Heart left ventricle (tissue), 16 donors: ENCODE results near the gene ADGRG1. TPM values are rescaled to one million over a fixed set of nuclear protein-coding genes. Genes with fewer than 3 reads are reported as not detected.
A peak's percentile ranks its signal among the peaks of the same experiment; 100 is the strongest.

Experiments used
- ATAC-seq, 4 donors: fragments of 200-7000 bp; cut with Tn5 transposase; one replicate each; pipeline ENCODE4 v1.9.1; 2020 to 2022; ENCODE audit warnings: moderate library complexity in 4 of 4, mild to moderate bottlenecking in 3 of 4, moderate number of reproducible peaks in 1 of 4
- DNase-seq, 5 donors: peaks; one replicate each; pipeline ENCODE4 v3.0.0-alpha.2; 2020
- H3K27ac ChIP-seq, 12 donors: fragments of 200-600 bp; sonication (generic) in 4 of 12; one replicate each; pipeline versions ENCODE4 v1.5.0 to v1.8.0; 2016 to 2022; ENCODE audit warnings: mild to moderate bottlenecking in 2 of 12
- H3K27me3 ChIP-seq, 9 donors: fragments of 200-600 bp; sonication (generic) in 2 of 9; one replicate each; pipeline versions ENCODE4 v1.5.1 to v1.8.0; 2016 to 2022; ENCODE audit warnings: mild to moderate bottlenecking in 3 of 9
- H3K36me3 ChIP-seq, 9 donors: fragments of 200-600 bp; sonication (generic) in 2 of 9; one replicate each; pipeline versions ENCODE4 v1.5.0 to v1.8.0; 2018 to 2022; ENCODE audit warnings: mild to moderate bottlenecking in 2 of 9
- H3K4me1 ChIP-seq, 12 donors: fragments of 200-600 bp; sonication (generic) in 4 of 12; one replicate each; pipeline versions ENCODE4 v1.5.0 to v1.8.0; 2016 to 2022; ENCODE audit warnings: mild to moderate bottlenecking in 3 of 12
- H3K4me3 ChIP-seq, 12 donors: fragments of 200-600 bp; sonication (generic) in 4 of 12; one replicate each; pipeline versions ENCODE4 v1.5.0 to v1.8.0; 2017 to 2022; ENCODE audit warnings: mild to moderate bottlenecking in 9 of 12, moderate library complexity in 4 of 12
- H3K9me3 ChIP-seq, 12 donors: fragments of 200-600 bp; sonication (generic) in 4 of 12; one replicate each; pipeline versions ENCODE4 v1.5.0 to v1.8.0; 2016 to 2022; ENCODE audit warnings: mild to moderate bottlenecking in 1 of 12
- POLR2A ChIP-seq, 2 donors: fragments of 450-650 bp; IDR thresholded peaks; one replicate each; pipeline ENCODE4 v1.6.1; 2017; ENCODE audit warnings: antibody characterized with exemption in 2 of 2, mild to moderate bottlenecking in 2 of 2, moderate library complexity in 2 of 2
- WGBS, 4 donors: extraction: QIAGEN DNeasy Blood & Tissue Kit in 2 of 4; methylation state at CpG; one replicate each; pipeline versions ENCODE4 v1.1.5 to v1.1.7; 2013 to 2018; 5-methylcytosine and 5-hydroxymethylcytosine counted together
- intact Hi-C, 10 donors: fragments of 100-400 bp; cut with DNase I; formaldehyde crosslinking; loops; one replicate each; pipeline versions ENCODE4 v1.11.1 to v1.14.2; 2022
- polyA plus RNA-seq, 2 donors: library from polyadenylated mRNA; stranded (reverse); fragments of 200-250 nt; gene quantifications; one replicate each; pipeline ENCODE4 v1.2.3, GENCODE V29; 2013
- total RNA-seq, 9 donors: library from RNA; depleted of rRNA in 2 of 9; stranded (reverse); fragments of >200 nt in 2 of 9; fragmentation: NEBNext Ultra II Directional in 3 of 9; extraction: Animal tissue kit (Norgen Biotek cat#: 25700) in 3 of 9; gene quantifications; one replicate each; pipeline versions ENCODE4 v1.1.0 to v1.2.4, GENCODE V29; 2016 to 2023
- TF ChIP-seq, protein P1 (sequence below), 12 donors: fragments of 200-600 bp; sonication (generic) in 4 of 12; IDR thresholded peaks; one replicate each; pipeline versions ENCODE4 v1.5.0 to v1.8.0; 2018 to 2022; ENCODE audit warnings: antibody characterized with exemption in 12 of 12, mild to moderate bottlenecking in 5 of 12
- donor health status: ischemic (EF 13 %, LVEDD 7.1; RV severe dilation, severe dysfunction).
- donor health status: healthy with polysubstance abuse.
- donor health status: DM: no; HTN: yes; CAD: no.
- donor health status: DM: no; HTN: no; CAD: no.
- donor health status: ischemic (EF 25% LVEDD 6.9; RV normal size, moderate dysfunction).
- donor health status: ischemic (EF 25% LVEDD 5.7; RV mildly dilated, moderate dysfunction).
- donor health status: healthy.
- donor health status: DM: yes; HTN: yes; CAD: no.
- donor health status: ischemic (EF 35%, LVEDD 5.7; RV mildly dilated, moderate dysfunction).
- donor health status: nonischemic (EF 11% LVEDD 7.7; RV severe dilation, severe dysfunction).
- donor health status: DM: yes; HTN: yes; CAD: no.
- donor health status: PGD.
- donor health status: ischemic (EF 29% LVEDD 5.4; RV normal size, mild dysfunction).
- donor health status: nonischemic (EF 23%, LVEDD 6.1; RV moderate dilation, normal function).

The ADGRG1 gene
- total and polyA plus RNA-seq, 11 donors, result 14.1 to 65.2 (median 17.5) TPM

DNA sequence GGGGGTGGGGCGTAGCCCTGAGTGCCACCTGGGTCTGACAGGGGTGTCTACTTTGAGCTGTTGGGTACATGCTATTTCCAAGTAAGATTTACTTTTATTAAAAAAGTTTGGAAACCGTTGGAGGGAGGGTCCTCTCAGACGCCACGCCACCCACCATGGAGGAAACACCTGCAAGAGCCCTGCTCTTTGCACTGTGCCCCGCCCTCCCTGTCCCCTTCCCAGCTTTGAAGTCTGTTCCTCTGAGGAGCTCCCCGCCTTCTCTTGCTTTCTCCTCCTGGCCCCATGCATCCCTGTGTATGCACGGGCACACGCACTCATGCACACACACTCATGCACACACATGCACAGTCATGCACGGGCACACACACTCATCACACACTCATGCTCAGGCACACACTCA is 15.5 kb downstream of the ADGRG1 start:
- TF ChIP-seq, protein P1, sequence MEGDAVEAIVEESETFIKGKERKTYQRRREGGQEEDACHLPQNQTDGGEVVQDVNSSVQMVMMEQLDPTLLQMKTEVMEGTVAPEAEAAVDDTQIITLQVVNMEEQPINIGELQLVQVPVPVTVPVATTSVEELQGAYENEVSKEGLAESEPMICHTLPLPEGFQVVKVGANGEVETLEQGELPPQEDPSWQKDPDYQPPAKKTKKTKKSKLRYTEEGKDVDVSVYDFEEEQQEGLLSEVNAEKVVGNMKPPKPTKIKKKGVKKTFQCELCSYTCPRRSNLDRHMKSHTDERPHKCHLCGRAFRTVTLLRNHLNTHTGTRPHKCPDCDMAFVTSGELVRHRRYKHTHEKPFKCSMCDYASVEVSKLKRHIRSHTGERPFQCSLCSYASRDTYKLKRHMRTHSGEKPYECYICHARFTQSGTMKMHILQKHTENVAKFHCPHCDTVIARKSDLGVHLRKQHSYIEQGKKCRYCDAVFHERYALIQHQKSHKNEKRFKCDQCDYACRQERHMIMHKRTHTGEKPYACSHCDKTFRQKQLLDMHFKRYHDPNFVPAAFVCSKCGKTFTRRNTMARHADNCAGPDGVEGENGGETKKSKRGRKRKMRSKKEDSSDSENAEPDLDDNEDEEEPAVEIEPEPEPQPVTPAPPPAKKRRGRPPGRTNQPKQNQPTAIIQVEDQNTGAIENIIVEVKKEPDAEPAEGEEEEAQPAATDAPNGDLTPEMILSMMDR (IDR thresholded peaks at IDR 0.05), result no peak
- TF ChIP-seq POLR2A (IDR thresholded peaks at IDR 0.05), result no peak
- WGBS, 4 donors, result 59 to 72% (median 65%) methylated on average over 9 of the region's 9 CpGs
- H3K36me3 ChIP-seq, result no peaks in the 10 kb centered on the region
- no peak for DNase-seq
- peaks cover 5 to 78% (median 48%) of the 10 kb centered on the region in 12 donors for H3K4me1 ChIP-seq
- peak overlapping the region in 8 of 12 donors; percentile 51 to 92 (median 63) for H3K27ac ChIP-seq
- no peak for ATAC-seq
- H3K4me3 ChIP-seq, result no peak overlapping the region
- no peaks in the 10 kb centered on the region for H3K27me3 ChIP-seq
- H3K9me3 ChIP-seq, result no peaks in the 10 kb centered on the region
- intact Hi-C loops, result no loop called here

- no peak for ATAC-seq
- Histone ChIP-seq H3K27me3 (no peaks in the 10 kb centered on the region), H3K9me3 (no peaks in the 10 kb centered on the region), H3K4me1 (peaks cover 5 to 73% (median 43%) of the 10 kb centered on the region in 12 donors), H3K27ac (peak overlapping the region in 7 of 12 donors; percentile 72 to 93 (median 87)), H3K4me3 (no peak overlapping the region), H3K36me3 (no peaks in the 10 kb centered on the region)
- WGBS, 4 donors, result 77 to 97% (median 90%) methylated on average over 11 of the region's 11 CpGs
- intact Hi-C loops, result loop anchor here in 6 of 10 donors (5.0 kb wide), 4 partner anchors 37 to 78 kb away; no protein-coding TSS in a partner anchor
- no peak for DNase-seq
- TF ChIP-seq, protein P1 (IDR thresholded peaks at IDR 0.05), result no peak
These were observed 16.1 kb downstream of the ADGRG1 start for GRCh38 chr16:57644383-57645014.

DNA sequence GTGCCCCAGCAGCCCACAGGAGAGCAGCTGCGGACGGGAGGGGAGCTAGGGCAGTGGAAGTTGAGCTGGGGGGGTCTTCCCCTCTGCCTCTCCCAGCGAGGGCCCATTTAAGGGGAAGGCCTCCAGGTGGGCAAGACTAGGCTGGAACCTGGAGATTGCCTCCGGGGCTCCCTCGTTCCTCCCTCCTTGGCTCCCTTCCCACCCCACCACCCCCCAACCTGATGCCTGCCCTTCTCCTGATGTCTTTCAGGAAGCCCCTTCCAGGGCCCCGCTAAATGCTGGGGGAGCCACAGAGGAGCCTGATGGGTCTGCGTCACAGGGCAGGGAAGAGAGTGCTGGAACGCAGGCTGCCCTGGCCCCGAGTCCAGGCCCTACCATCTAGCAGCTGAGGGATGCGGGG is 16.7 kb downstream of the ADGRG1 start:
- TF ChIP-seq, protein P1 (IDR thresholded peaks at IDR 0.05), result no peak
- TF ChIP-seq POLR2A (IDR thresholded peaks at IDR 0.05), result no peak
- no peaks in the 10 kb centered on the region for H3K27me3 ChIP-seq
- H3K4me1 ChIP-seq, result peaks cover under 1 to 68% (median 39%) of the 10 kb centered on the region in 12 donors
- 42 to 54% (median 51%) methylated on average over 8 to 10 of the region's 10 CpGs for WGBS, 4 donors
- ATAC-seq (no peak), DNase-seq (no peak)
- H3K36me3 ChIP-seq, result peaks cover 0 to 4% (median 0%) of the 10 kb centered on the region in 9 donors
- no peaks in the 10 kb centered on the region for H3K9me3 ChIP-seq
- peak overlapping the region; percentile 56 to 93 (median 84) for H3K27ac ChIP-seq
- peak overlapping the region in 2 of 12 donors; percentile 11 to 14 for H3K4me3 ChIP-seq
- intact Hi-C loops, result loop anchor here in 6 of 10 donors (5.0 kb wide), 4 partner anchors 38 to 77 kb away; no protein-coding TSS in a partner anchor

DNA sequence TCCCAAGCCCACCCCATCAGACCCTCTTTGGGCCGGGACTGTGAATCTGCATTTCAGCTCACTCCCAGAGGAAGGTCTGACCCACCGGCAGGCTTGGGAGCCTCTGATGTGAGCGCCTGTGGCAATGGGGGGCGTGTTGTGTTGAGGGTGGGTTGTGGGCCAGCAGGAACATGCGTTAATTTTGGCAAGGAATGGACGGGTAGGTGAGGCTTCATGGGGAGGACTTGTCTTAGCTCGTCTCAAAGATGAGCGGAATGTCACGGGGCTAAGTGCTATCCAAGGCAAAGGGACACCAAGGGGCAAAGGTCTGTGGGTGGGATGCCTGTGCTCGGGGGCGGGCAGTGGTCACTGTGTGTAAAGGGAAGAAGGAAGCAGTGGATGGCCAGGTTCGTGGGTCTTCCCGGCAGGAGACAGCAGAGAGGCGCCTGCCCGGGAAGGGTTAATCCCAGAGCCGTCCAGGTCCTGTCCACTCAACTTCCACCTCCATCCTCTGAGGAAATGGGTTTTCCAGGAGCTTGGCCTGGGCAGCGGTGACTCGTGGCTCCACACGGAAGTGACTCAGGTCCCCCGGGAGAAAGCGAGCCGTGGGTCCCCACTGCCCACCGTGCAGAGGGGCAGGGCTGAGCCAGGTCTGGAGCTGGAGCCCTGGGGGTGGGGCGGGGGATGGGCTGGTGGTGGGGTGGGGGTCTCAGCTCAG is 17.4 kb downstream of the ADGRG1 start:
- Histone ChIP-seq H3K4me1 (peaks cover 0 to 61% (median 33%) of the 10 kb centered on the region in 12 donors), H3K27me3 (no peaks in the 10 kb centered on the region), H3K4me3 (peak overlapping the region in 5 of 12 donors; percentile 11 to 26 (median 20)), H3K9me3 (no peaks in the 10 kb centered on the region), H3K27ac (peak overlapping the region; percentile 71 to 93 (median 86)), H3K36me3 (peaks cover 0 to 8% (median 0%) of the 10 kb centered on the region in 9 donors)
- WGBS, 4 donors, result 32 to 42% (median 36%) methylated on average over 17 to 24 of the region's 24 CpGs
- TF ChIP-seq POLR2A (IDR thresholded peaks at IDR 0.05), result no peak
- TF ChIP-seq, protein P1 (IDR thresholded peaks at IDR 0.05), result no peak
- intact Hi-C loops, result loop anchor here in 6 of 10 donors (5.0 kb wide), 4 partner anchors 39 to 76 kb away; no protein-coding TSS in a partner anchor
- ATAC-seq (peak; percentile 67 to 83 (median 72)), DNase-seq (peak; percentile 77 to 85 (median 82))
